ENCODE measurements around the gene MRPS21.
"Not testable (repeated sequence)": the region's sequence is repeated elsewhere in the genome, so short reads cannot be mapped to it uniquely, and the experiment has no call there.

MRPS21 gene

GRCh38 chr1:150281221-150281757 lies 12.4 kb upstream of the MRPS21 start:
- peak in 1 of 3 donors; percentile 39 for DNase-seq (ENCODE audit: low read depth in 3 of 3, low spot score in 1 of 3)

GRCh38 chr1:150281758-150282557 lies 11.7 kb upstream of the MRPS21 start, which contains the start of gene CIART:
TSS of gene CIART (plus strand) at chr1:150282554. CDS start at chr1:150283268, 714 bp downstream.
- peak; percentile 51 to 57 (median 52) for DNase-seq (ENCODE audit: low read depth in 3 of 3, low spot score in 1 of 3)

- no peak for DNase-seq (ENCODE audit: low read depth in 3 of 3, low spot score in 1 of 3)
Measured at GRCh38 chr1:150282558-150282958, 11.1 kb upstream of the MRPS21 start.

- no peak for DNase-seq (ENCODE audit: low read depth in 3 of 3, low spot score in 1 of 3)
Measured at GRCh38 chr1:150283260-150283659, 10.4 kb upstream of the MRPS21 start.

- no peak for DNase-seq (ENCODE audit: low read depth in 3 of 3, low spot score in 1 of 3)
Measured at GRCh38 chr1:150288382-150288781, 5.3 kb upstream of the MRPS21 start.

- no peak for DNase-seq (ENCODE audit: low read depth in 3 of 3, low spot score in 1 of 3)
Measured at GRCh38 chr1:150288822-150289221, 4.8 kb upstream of the MRPS21 start.

- no peak for DNase-seq (ENCODE audit: low read depth in 3 of 3, low spot score in 1 of 3)
Measured at GRCh38 chr1:150295476-150295875, 1.8 kb downstream of the MRPS21 start.

GRCh38 chr1:150299716-150300115 lies 6.1 kb downstream of the MRPS21 start:
- no peak for DNase-seq (ENCODE audit: low read depth in 3 of 3, low spot score in 1 of 3)

GRCh38 chr1:150302338-150302737 lies 8.7 kb downstream of the MRPS21 start:
- no peak for DNase-seq (ENCODE audit: low read depth in 3 of 3, low spot score in 1 of 3)

- no peak for DNase-seq (ENCODE audit: low read depth in 3 of 3, low spot score in 1 of 3)
Measured at GRCh38 chr1:150302902-150303301, 9.2 kb downstream of the MRPS21 start.

- not testable (repeated sequence) for DNase-seq (ENCODE audit: low read depth in 3 of 3, low spot score in 1 of 3)
Measured at GRCh38 chr1:150308585-150308984, 14.9 kb downstream of the MRPS21 start.

- DNase-seq (ENCODE audit: low read depth in 3 of 3, low spot score in 1 of 3), result no peak
Measured at GRCh38 chr1:150309758-150310508, 16.3 kb downstream of the MRPS21 start.

GRCh38 chr1:150311762-150312161 lies 18.1 kb downstream of the MRPS21 start:
- no peak for DNase-seq (ENCODE audit: low read depth in 3 of 3, low spot score in 1 of 3)

GRCh38 chr1:150314691-150315090 lies 21.0 kb downstream of the MRPS21 start:
- not testable (repeated sequence) for DNase-seq (ENCODE audit: low read depth in 3 of 3, low spot score in 1 of 3)

- no peak for DNase-seq (ENCODE audit: low read depth in 3 of 3, low spot score in 1 of 3)
Measured at GRCh38 chr1:150320667-150320978, 27.0 kb downstream of the MRPS21 start.

GRCh38 chr1:150321826-150322166 lies 28.1 kb downstream of the MRPS21 start:
- no peak for DNase-seq (ENCODE audit: low read depth in 3 of 3, low spot score in 1 of 3)

- DNase-seq (ENCODE audit: low read depth in 3 of 3, low spot score in 1 of 3), result no peak
Measured at GRCh38 chr1:150322310-150322709, 28.6 kb downstream of the MRPS21 start.

- no peak for DNase-seq (ENCODE audit: low read depth in 3 of 3, low spot score in 1 of 3)
Measured at GRCh38 chr1:150332651-150333290, 39.1 kb downstream of the MRPS21 start.

- DNase-seq (ENCODE audit: low read depth in 3 of 3, low spot score in 1 of 3), result no peak
Measured at GRCh38 chr1:150346316-150346715, 52.7 kb downstream of the MRPS21 start.

- no peak for DNase-seq (ENCODE audit: low read depth in 3 of 3, low spot score in 1 of 3)
Measured at GRCh38 chr1:150352866-150353265, 59.2 kb downstream of the MRPS21 start.

Data from stimulated activated CD4-positive, alpha-beta T cell treated with anti-CD3 and anti-CD28 coated beads, TNF-alpha, amount 100 ng/mL, for 1 hour (primary cell).